Left ventricle myocardium inferior (tissue), 1 donor: ENCODE measurements around the gene MYOC. TPM values are rescaled to one million over a fixed set of nuclear protein-coding genes. Genes with fewer than 3 reads are reported as not detected.

Experiments
- DNase-seq: peaks from one replicate; pipeline ENCODE4 v3.0.0-alpha.2; 2020
- H3K27ac ChIP-seq: fragments of 200-600 bp; replicated peaks from 2 replicates; pipeline ENCODE4 v1.8.0; 2021
- H3K27me3 ChIP-seq: fragments of 200-600 bp; 2 replicates; pipeline ENCODE4 v1.8.0; 2021; ENCODE audit warnings: low read depth
- H3K36me3 ChIP-seq: fragments of 200-600 bp; 2 replicates; pipeline ENCODE4 v1.8.0; 2021
- H3K4me1 ChIP-seq: fragments of 200-600 bp; 2 replicates; pipeline ENCODE4 v1.8.0; 2021
- H3K4me3 ChIP-seq: fragments of 200-600 bp; 2 replicates; pipeline ENCODE4 v1.8.0; 2021; ENCODE audit warnings: mild to moderate bottlenecking, moderate library complexity
- H3K9me3 ChIP-seq: fragments of 200-600 bp; replicated peaks from 2 replicates; pipeline ENCODE4 v1.8.0; 2021
- CTCF ChIP-seq: fragments of 200-600 bp; IDR thresholded peaks from 2 replicates; pipeline ENCODE4 v1.8.0; 2021; ENCODE audit warnings: antibody characterized with exemption, mild to moderate bottlenecking, borderline replicate concordance
- intact Hi-C: fragments of 100-400 bp; cut with micrococcal nuclease; formaldehyde crosslinking; loops from one replicate; pipeline ENCODE4 v1.11.0; 2022
- total RNA-seq: library from RNA; stranded (reverse); fragmentation: NEBNext Ultra II Directional; extraction: Animal tissue kit (Norgen Biotek cat#: 25700); gene quantifications from one replicate; pipeline ENCODE4 v1.2.1, GENCODE V29; 2021
- donor health status: DM: no; HTN: yes; CAD: no; lungs with severe emphysema.

Gene MYOC
- total RNA-seq, 1 donor from 2014 or later = 1.0 TPM

- H3K36me3 ChIP-seq = peaks cover 20% of the 10 kb centered on the region
- no peaks in the 10 kb centered on the region for H3K27me3 ChIP-seq
- TF ChIP-seq CTCF = no peak
- DNase-seq = no peak
- no peaks in the 10 kb centered on the region for H3K9me3 ChIP-seq
- H3K4me3 ChIP-seq = no peak overlapping the region
- intact Hi-C loops = no loop called here
- no peaks in the 10 kb centered on the region for H3K4me1 ChIP-seq
- no peak overlapping the region for H3K27ac ChIP-seq
Observed at GRCh38 chr1:171597203-171597602, 55.3 kb downstream of the MYOC start.

- no peaks in the 10 kb centered on the region for H3K4me1 ChIP-seq
- no peaks in the 10 kb centered on the region for H3K9me3 ChIP-seq
- TF ChIP-seq CTCF = no peak
- intact Hi-C loops = no loop called here
- DNase-seq = no peak
- H3K27ac ChIP-seq = no peak overlapping the region
- no peaks in the 10 kb centered on the region for H3K27me3 ChIP-seq
- H3K4me3 ChIP-seq = no peak overlapping the region
- H3K36me3 ChIP-seq = peaks cover 25% of the 10 kb centered on the region
Observed at GRCh38 chr1:171596705-171597104, 55.8 kb downstream of the MYOC start.

- DNase-seq = no peak
- H3K36me3 ChIP-seq = peaks cover 31% of the 10 kb centered on the region
- no peak overlapping the region for H3K4me3 ChIP-seq
- TF ChIP-seq CTCF = no peak
- no peaks in the 10 kb centered on the region for H3K27me3 ChIP-seq
- no peaks in the 10 kb centered on the region for H3K4me1 ChIP-seq
- H3K27ac ChIP-seq = no peak overlapping the region
- intact Hi-C loops = no loop called here
- no peaks in the 10 kb centered on the region for H3K9me3 ChIP-seq
Observed at GRCh38 chr1:171596119-171596518, 56.4 kb downstream of the MYOC start.

GRCh38 chr1:171595324-171595723, 57.2 kb downstream of the MYOC start:
- Histone ChIP-seq H3K27ac (no peak overlapping the region), H3K4me3 (no peak overlapping the region), H3K36me3 (peaks cover 39% of the 10 kb centered on the region), H3K9me3 (no peaks in the 10 kb centered on the region), H3K4me1 (no peaks in the 10 kb centered on the region), H3K27me3 (no peaks in the 10 kb centered on the region)
- TF ChIP-seq CTCF = no peak
- intact Hi-C loops = no loop called here
- no peak for DNase-seq

DNA sequence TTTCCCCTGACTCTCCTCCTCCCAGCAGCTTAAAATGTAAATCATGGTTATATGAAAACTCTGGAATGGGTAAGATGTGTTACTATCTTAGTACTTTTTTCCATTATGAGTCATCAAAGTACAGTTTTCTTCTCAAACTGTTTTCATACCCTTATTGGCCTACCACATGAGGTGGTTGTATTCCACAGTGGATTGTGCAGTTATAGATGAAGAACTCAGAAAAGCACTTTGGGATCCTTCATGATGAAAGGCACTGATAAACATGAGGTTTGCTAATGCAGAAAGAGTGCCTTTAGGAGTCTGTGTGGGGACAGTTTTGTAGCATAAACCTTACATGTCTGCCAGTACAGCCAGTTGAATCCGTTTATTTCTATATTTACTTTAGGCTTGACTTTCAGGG, 62.5 kb downstream of the MYOC start:
- no peak for DNase-seq
- Histone ChIP-seq H3K4me3 (no peak overlapping the region), H3K9me3 (no peaks in the 10 kb centered on the region), H3K4me1 (no peaks in the 10 kb centered on the region), H3K36me3 (peaks cover 89% of the 10 kb centered on the region), H3K27ac (no peak overlapping the region), H3K27me3 (no peaks in the 10 kb centered on the region)
- intact Hi-C loops = no loop called here
- TF ChIP-seq CTCF = no peak

DNA sequence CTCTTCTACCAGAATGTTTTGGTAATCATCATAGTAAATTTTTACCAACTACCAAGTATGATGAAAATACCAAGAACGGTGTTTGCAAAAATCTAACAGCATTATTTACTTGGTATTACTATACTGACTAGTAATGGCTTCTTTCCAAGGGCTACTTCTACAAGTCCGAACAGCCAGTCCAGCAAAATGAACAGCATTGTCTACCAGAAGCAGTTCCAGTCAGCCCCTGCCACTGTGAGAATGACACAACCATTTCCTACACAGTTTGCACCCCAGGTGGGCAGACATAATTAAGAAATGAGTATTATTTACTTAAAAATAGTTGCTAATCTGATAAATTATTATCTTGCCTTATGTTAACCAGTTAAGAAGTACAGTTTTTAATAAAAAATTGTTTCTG, 64.3 kb downstream of the MYOC start:
- intact Hi-C loops = loop anchor here (10.0 kb wide), 1 partner anchor 63 kb away; no protein-coding TSS in a partner anchor

More for the DNA sequence above, 64.3 kb downstream of the MYOC start:
- H3K4me1 ChIP-seq = no peaks in the 10 kb centered on the region
- H3K27me3 ChIP-seq = no peaks in the 10 kb centered on the region
- H3K9me3 ChIP-seq = no peaks in the 10 kb centered on the region
- peaks cover 98% of the 10 kb centered on the region for H3K36me3 ChIP-seq
- no peak for DNase-seq
- TF ChIP-seq CTCF = no peak
- H3K27ac ChIP-seq = no peak overlapping the region
- no peak overlapping the region for H3K4me3 ChIP-seq
